Neutrophil (primary cell): ENCODE results near the gene SKAP1.

Experiments
- H3K27ac ChIP-seq: fragments of 200-600 bp; sonication (generic); 2 replicates; pipeline ENCODE4 v1.5.1; 2016; ENCODE audit warnings: mild to moderate bottlenecking, moderate library complexity
- H3K27me3 ChIP-seq: fragments of 200-600 bp; sonication (generic); 2 replicates; pipeline ENCODE4 v1.6.0; 2016; ENCODE audit warnings: mild to moderate bottlenecking
- H3K36me3 ChIP-seq: fragments of 200-600 bp; sonication (generic); 2 replicates; pipeline ENCODE4 v1.5.1; 2017
- H3K4me1 ChIP-seq, 2 experiments: fragments of 200-600 bp in 1 of 2; sonication (generic) in 1 of 2; 1 replicate in 1 of 2; 2 replicates in 1 of 2; pipeline versions ENCODE4 v1.5.1 to v1.6.1; 2013 to 2016; ENCODE audit warnings: low read depth in 1 of 2, low read length in 1 of 2, mild to moderate bottlenecking in 1 of 2, moderate library complexity in 1 of 2; ENCODE audit not compliant: control insufficient read depth in 1 of 2, insufficient read depth in 1 of 2
- H3K4me3 ChIP-seq, 2 experiments: fragments of 200-600 bp in 1 of 2; sonication (generic) in 1 of 2; 1 replicate in 1 of 2; 2 replicates in 1 of 2; pipeline ENCODE4 v1.5.1; 2013 to 2016; ENCODE audit warnings: low read depth in 1 of 2, low read length in 1 of 2, mild to moderate bottlenecking in 1 of 2, moderate library complexity in 1 of 2
- H3K9me3 ChIP-seq: fragments of 200-600 bp; sonication (generic); 2 replicates; pipeline ENCODE4 v1.5.1; 2016
- CTCF ChIP-seq: fragments of 200-600 bp; sonication (generic); IDR thresholded peaks from 2 replicates; pipeline ENCODE4 v1.5.1; 2016; ENCODE audit warnings: antibody characterized with exemption

Gene SKAP1

GRCh38 chr17:48440669-48441068 is 10.7 kb upstream of the SKAP1 start:
- Histone ChIP-seq H3K27ac (no peak overlapping the region), H3K4me1 (no peaks in the 10 kb centered on the region), H3K27me3 (peaks cover 71% of the 10 kb centered on the region), H3K9me3 (no peaks in the 10 kb centered on the region), H3K4me3 (no peak overlapping the region), H3K36me3 (no peaks in the 10 kb centered on the region)
- no peak for TF ChIP-seq CTCF

- Histone ChIP-seq H3K36me3 (no peaks in the 10 kb centered on the region), H3K4me1 (no peaks in the 10 kb centered on the region), H3K27ac (no peak overlapping the region), H3K9me3 (no peaks in the 10 kb centered on the region), H3K27me3 (peaks cover 75% of the 10 kb centered on the region), H3K4me3 (no peak overlapping the region)
- no peak for TF ChIP-seq CTCF
Observed at GRCh38 chr17:48439875-48440505, 10.0 kb upstream of the SKAP1 start.

DNA sequence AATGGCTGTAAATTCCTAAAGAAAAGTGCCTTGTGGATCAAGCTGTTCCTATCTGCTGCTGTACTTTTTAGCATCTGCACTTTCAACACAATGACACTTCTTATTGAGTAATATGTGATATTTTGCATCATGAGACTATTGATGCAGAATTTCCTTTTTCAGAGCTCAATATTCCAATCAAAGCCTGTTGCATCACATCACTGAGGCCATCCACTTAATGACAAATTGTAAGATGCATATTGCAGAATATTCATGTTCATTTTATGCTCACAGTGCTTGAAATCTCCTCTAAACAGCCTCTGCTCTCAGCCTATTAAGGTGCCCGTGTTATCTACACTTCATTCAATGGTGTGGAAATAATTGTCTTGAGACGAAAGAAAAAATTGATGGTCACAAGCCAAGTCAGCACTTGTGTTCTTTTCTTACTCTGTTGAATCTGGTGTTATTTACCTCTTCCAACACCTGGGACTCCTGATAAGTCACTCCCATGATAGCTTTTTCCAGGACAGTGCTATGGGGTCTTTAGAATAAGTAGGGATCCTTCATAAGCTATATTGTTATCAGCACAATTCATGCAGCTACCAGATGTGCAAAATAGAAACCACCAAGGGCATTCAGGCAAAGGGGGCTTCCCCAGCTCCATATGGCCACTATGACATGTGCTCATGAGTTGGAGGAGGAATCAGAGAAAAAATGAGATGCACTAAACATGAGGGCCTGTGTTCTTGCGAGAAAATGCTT is 9.3 kb upstream of the SKAP1 start:
- H3K9me3 ChIP-seq: no peaks in the 10 kb centered on the region
- TF ChIP-seq CTCF: no peak
- H3K27me3 ChIP-seq: peaks cover 80% of the 10 kb centered on the region
- no peak overlapping the region for H3K4me3 ChIP-seq
- no peaks in the 10 kb centered on the region for H3K36me3 ChIP-seq
- H3K4me1 ChIP-seq: no peaks in the 10 kb centered on the region
- no peak overlapping the region for H3K27ac ChIP-seq

DNA sequence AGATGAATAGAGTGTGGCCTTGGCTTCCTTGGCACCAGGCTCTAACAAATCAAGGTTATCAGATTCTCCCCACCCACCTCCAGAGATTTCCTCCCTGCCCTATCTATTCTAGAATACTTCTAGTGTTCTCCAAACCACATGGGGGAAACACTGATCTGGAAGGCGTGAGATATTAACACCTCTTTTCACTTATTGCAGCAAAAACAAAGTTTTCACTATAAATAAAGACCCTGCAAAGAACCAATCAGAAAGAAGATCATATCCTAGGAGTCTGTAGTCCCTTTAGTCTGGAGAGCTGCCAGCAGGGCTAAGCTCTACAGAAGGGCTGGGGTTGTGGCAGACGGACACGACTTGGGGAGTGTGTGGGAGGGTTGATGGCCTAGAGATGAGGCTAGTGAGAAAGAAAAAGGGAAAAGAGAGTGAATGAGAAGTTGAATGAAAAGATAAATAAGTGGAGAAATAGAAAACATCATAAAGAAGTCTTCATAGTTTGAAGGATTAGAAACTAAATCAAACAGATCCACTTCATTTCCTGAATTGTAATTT is 8.6 kb upstream of the SKAP1 start:
- Histone ChIP-seq H3K4me1 (no peaks in the 10 kb centered on the region), H3K27ac (no peak overlapping the region), H3K36me3 (no peaks in the 10 kb centered on the region), H3K27me3 (peaks cover 87% of the 10 kb centered on the region), H3K9me3 (no peaks in the 10 kb centered on the region), H3K4me3 (no peak overlapping the region)
- TF ChIP-seq CTCF: no peak

GRCh38 chr17:48433896-48434295 is 3.9 kb upstream of the SKAP1 start:
- TF ChIP-seq CTCF: no peak
- H3K9me3 ChIP-seq: no peaks in the 10 kb centered on the region
- H3K27ac ChIP-seq: no peak overlapping the region
- peaks cover 95% of the 10 kb centered on the region for H3K27me3 ChIP-seq
- no peak overlapping the region for H3K4me3 ChIP-seq
- H3K36me3 ChIP-seq: no peaks in the 10 kb centered on the region
- no peaks in the 10 kb centered on the region for H3K4me1 ChIP-seq
